ENCODE data around the gene PARP15.

Gene PARP15

GRCh38 chr3:122621112-122621511 is 43.7 kb downstream of the PARP15 start:
- H3K4me3 ChIP-seq (ENCODE audit: low read depth, low read length), result no peak overlapping the region
- TF ChIP-seq MYC (IDR thresholded peaks at IDR 0.05; ENCODE audit: low read depth, low read length) (no peak), MAX (IDR thresholded peaks at IDR 0.05; ENCODE audit: low read depth, low read length) (no peak), CTCF (IDR thresholded peaks at IDR 0.05; ENCODE audit: low read depth, low read length) (no peak), POLR2A (IDR thresholded peaks at IDR 0.05; ENCODE audit: extremely low read depth, insufficient read length) (no peak)
- no peak for DNase-seq (ENCODE audit: low read depth)

GRCh38 chr3:122623031-122623829 is 45.8 kb downstream of the PARP15 start:
- DNase-seq (ENCODE audit: low read depth), result peak; percentile 15
- H3K4me3 ChIP-seq (ENCODE audit: low read depth, low read length), result no peak overlapping the region
- TF ChIP-seq MYC (IDR thresholded peaks at IDR 0.05; ENCODE audit: low read depth, low read length) (no peak), POLR2A (IDR thresholded peaks at IDR 0.05; ENCODE audit: extremely low read depth, insufficient read length) (no peak), CTCF (IDR thresholded peaks at IDR 0.05; ENCODE audit: low read depth, low read length) (no peak), MAX (IDR thresholded peaks at IDR 0.05; ENCODE audit: low read depth, low read length) (no peak)

GRCh38 chr3:122626515-122627180 is 49.2 kb downstream of the PARP15 start:
- H3K4me3 ChIP-seq (ENCODE audit: low read depth, low read length), result no peak overlapping the region
- no peak for TF ChIP-seq CTCF (IDR thresholded peaks at IDR 0.05; ENCODE audit: low read depth, low read length)
- TF ChIP-seq MAX (IDR thresholded peaks at IDR 0.05; ENCODE audit: low read depth, low read length), result no peak
- no peak for TF ChIP-seq MYC (IDR thresholded peaks at IDR 0.05; ENCODE audit: low read depth, low read length)
- no peak for TF ChIP-seq POLR2A (IDR thresholded peaks at IDR 0.05; ENCODE audit: extremely low read depth, insufficient read length)
- DNase-seq (ENCODE audit: low read depth), result no peak

- TF ChIP-seq MYC (IDR thresholded peaks at IDR 0.05; ENCODE audit: low read depth, low read length) (no peak), POLR2A (IDR thresholded peaks at IDR 0.05; ENCODE audit: extremely low read depth, insufficient read length) (no peak), MAX (IDR thresholded peaks at IDR 0.05; ENCODE audit: low read depth, low read length) (no peak), CTCF (IDR thresholded peaks at IDR 0.05; ENCODE audit: low read depth, low read length) (no peak)
- no peak overlapping the region for H3K4me3 ChIP-seq (ENCODE audit: low read depth, low read length)
- DNase-seq (ENCODE audit: low read depth), result no peak
These were observed 49.9 kb downstream of the PARP15 start for GRCh38 chr3:122627301-122627700.

- DNase-seq (ENCODE audit: low read depth), result peak; percentile 15
- H3K4me3 ChIP-seq (ENCODE audit: low read depth, low read length), result no peak overlapping the region
- TF ChIP-seq POLR2A (IDR thresholded peaks at IDR 0.05; ENCODE audit: extremely low read depth, insufficient read length) (no peak), CTCF (IDR thresholded peaks at IDR 0.05; ENCODE audit: low read depth, low read length) (no peak), MYC (IDR thresholded peaks at IDR 0.05; ENCODE audit: low read depth, low read length) (no peak), MAX (IDR thresholded peaks at IDR 0.05; ENCODE audit: low read depth, low read length) (no peak)
These were observed 51.1 kb downstream of the PARP15 start for GRCh38 chr3:122628567-122628966.
